GM10266 (cell line): Measurements from ENCODE around the gene GNA12.

ENCODE experiments used
- DNase-seq: peaks from one replicate; pipeline ENCODE4 v3.0.0; 2012; ENCODE audit errors: extremely low spot score
- CTCF ChIP-seq: IDR thresholded peaks from 2 replicates; pipeline ENCODE4 v1.5.1; 2012; ENCODE audit warnings: mild to moderate bottlenecking, low read depth; ENCODE audit not compliant: control insufficient read depth, insufficient read depth; ENCODE audit errors: missing control alignments

The GNA12 gene

DNA sequence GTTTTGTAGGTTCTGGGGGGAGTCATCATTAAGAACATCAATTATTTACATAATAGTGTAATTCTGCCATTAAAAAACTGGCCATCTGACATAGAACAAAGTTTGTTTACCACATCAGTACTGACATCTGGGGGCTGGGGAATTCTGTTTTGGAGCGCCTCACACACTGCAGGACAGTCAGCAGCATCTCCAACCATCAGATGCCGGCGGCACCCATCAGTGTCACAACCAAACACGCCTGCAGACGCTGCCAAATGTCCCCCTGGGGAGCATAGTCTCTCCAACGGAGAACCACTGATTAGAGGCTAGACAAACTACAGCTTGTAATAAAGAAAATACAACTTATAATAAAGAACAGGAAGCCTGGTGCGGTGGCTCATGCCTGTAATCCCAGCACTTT lies 26.0 kb downstream of the GNA12 start:
- DNase-seq: no peak
- TF ChIP-seq CTCF: no peak

- TF ChIP-seq CTCF: no peak
- no peak for DNase-seq
These were observed 26.7 kb downstream of the GNA12 start for GRCh38 chr7:2817456-2817855.

GRCh38 chr7:2815875-2816245 lies 28.2 kb downstream of the GNA12 start:
- no peak for TF ChIP-seq CTCF
- no peak for DNase-seq

DNA sequence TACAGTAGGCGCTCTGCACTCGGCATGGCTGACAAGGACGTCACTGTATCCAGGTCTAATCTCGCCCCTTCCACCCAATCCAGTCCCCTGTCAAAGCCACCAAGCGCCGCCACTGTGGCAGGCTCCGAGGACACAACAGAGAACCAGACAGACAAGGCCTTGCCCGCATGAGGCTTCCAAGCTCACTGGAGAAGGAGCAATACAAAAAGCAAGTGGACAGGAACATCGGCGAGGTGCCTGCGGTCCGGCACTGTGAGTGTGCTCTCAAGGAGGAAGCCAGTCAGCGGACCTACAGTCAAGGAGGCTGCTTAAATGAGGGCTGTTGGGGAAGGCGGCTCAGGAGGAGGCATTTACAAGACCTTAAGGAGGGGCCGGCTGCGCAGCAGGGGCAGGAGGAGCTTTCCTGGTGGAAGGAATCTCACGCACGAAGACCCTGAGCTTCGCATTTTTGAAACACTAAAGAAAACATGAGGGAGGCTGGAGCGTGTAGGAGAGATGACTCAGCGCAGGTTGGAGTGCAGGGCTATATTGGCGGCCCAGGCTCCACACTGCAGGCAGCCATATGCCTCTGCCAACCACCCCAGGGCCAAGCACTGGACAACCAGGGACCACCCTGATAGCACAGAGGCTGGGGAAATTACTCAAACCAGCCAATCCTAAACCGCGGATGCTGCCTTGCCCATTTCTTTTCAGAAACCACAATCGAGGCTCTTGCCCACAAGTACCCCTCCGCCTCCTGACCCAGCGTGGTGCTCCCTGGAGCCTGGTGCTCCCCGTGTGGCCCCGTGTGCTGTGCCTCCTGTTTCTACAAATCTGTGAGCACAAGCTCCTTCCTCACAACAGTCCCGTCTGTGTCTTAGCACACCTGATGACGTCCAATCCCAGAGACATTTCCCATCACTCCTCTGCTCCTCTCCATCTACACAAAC lies 28.9 kb downstream of the GNA12 start:
- DNase-seq: no peak
- no peak for TF ChIP-seq CTCF

GRCh38 chr7:2814186-2814945 lies 29.7 kb downstream of the GNA12 start:
- TF ChIP-seq CTCF: no peak
- DNase-seq: no peak

DNA sequence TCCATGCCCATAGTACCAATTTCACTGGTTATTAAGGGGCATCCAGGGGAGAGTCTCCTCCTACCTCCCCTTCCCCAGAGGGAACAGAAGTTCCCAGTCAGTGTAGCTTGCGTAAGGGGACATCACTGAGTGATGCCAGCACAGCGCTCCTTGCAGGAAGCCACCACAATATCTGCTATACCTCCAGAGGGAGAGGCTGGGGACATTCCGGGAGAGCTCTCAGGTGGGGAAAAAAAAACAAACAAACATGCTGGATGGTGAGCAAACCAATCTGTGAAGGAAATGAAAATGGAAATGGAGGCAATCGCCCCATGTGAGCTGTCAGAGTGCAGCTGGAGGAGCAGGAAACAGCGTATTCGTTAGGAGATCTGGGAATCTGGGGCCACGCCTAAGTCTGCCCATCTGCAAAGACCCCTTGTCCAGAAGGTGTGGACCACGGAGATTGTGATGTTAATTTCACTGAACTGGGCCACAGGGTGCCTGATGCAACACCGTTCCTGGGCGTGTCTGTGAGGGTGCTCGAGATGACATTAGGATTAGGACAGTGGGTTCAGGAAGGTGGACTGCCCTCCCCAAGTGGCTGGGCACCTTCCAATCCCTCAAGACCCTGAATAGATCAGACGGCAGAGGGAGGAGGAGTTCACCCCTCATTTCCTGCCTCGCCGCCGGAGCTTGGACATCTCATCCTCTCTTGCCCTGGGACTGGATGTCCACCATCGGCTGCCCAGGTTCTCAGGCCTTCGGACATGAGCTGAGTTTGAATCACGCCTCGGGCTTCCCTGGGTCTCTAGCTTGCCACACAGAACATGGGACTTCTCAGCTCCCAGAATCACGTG lies 30.5 kb downstream of the GNA12 start:
- no peak for DNase-seq
- no peak for TF ChIP-seq CTCF
